Endothelial cell of umbilical vein (primary cell): Measurements from ENCODE around the gene CHN2. TPM values are rescaled to one million over a fixed set of nuclear protein-coding genes. Genes with fewer than 3 reads are reported as not detected.

Experiments
- BruUV-seq: library from RNA; stranded (reverse); fragments of 400-500 nt; replicated peaks from 2 replicates; lab custom pipeline; 2021; lab: Mats Ljungman, UMichigan
- CTCF ChIA-PET: fragments of 300-600, 350-600 bp; sonication (Branson Sonifier 250); formaldehyde crosslinking; loops from one replicate; lab custom pipeline; 2021; ENCODE audit warnings: antibody characterized with exemption, inconsistent platforms; lab: Charles Lee
- POLR2A ChIA-PET: fragments of 300-600, 350-600 bp; sonication (Branson Sonifier 250); formaldehyde crosslinking; loops from one replicate; lab custom pipeline; 2021; ENCODE audit warnings: antibody characterized with exemption, inconsistent platforms; lab: Charles Lee
- DNase-seq: peaks from one replicate; pipeline ENCODE4 v3.0.0-alpha.2; 2011; ENCODE audit warnings: low read depth, low spot score
- FAIRE-seq: peaks from 2 replicates; lab custom pipeline; 2011; peaks lifted over from hg19 to GRCh38; lab: Jason Lieb, UNC
- H2AFZ ChIP-seq: 2 replicates; pipeline ENCODE4 v1.6.0; 2012; ENCODE audit warnings: low read depth, low read length, control low read depth, inconsistent platforms
- H3K27ac ChIP-seq: 2 replicates; pipeline ENCODE4 v1.5.1; 2011; ENCODE audit warnings: low read depth, mild to moderate bottlenecking, control low read depth, low read length, moderate library complexity; ENCODE audit not compliant: insufficient read depth
- H3K27me3 ChIP-seq, 2 experiments: 2 replicates each; pipeline versions ENCODE4 v1.6.0 to v1.6.1; 2011; ENCODE audit warnings: low read length in 2 of 2, mixed read lengths in 1 of 2; ENCODE audit not compliant: control insufficient read depth in 2 of 2, insufficient read depth in 2 of 2
- H3K36me3 ChIP-seq, 2 experiments: 2 replicates in 1 of 2; 3 replicates in 1 of 2; pipeline ENCODE4 v1.5.1; 2011; ENCODE audit warnings: low read length in 2 of 2, mild to moderate bottlenecking in 1 of 2, moderate library complexity in 1 of 2; ENCODE audit not compliant: control insufficient read depth in 2 of 2, insufficient read depth in 2 of 2; ENCODE audit errors: extremely low read depth in 1 of 2
- H3K4me1 ChIP-seq: 3 replicates; pipeline ENCODE4 v1.5.1; 2011; ENCODE audit warnings: mild to moderate bottlenecking, low read length; ENCODE audit not compliant: control insufficient read depth, insufficient read depth; ENCODE audit errors: extremely low read depth
- H3K4me2 ChIP-seq: 2 replicates; pipeline ENCODE4 v1.6.1; 2011; ENCODE audit warnings: low read length, control low read depth, mixed read lengths; ENCODE audit not compliant: insufficient read depth
- H3K4me3 ChIP-seq, 3 experiments: fragments of 200-600 bp in 1 of 3; sonication (generic), shearing (Covaris generic) in 1 of 3; replicated peaks in 1 of 3; 2 replicates each; pipeline ENCODE4 v1.5.1; 2011 to 2016; ENCODE audit warnings: control low read depth in 3 of 3, low read length in 3 of 3, mild to moderate bottlenecking in 2 of 3, inconsistent platforms in 1 of 3, low read depth in 1 of 3, moderate library complexity in 1 of 3; ENCODE audit not compliant: insufficient read depth in 1 of 3
- H3K79me2 ChIP-seq: 2 replicates; pipeline ENCODE4 v1.6.0; 2012; ENCODE audit warnings: low read length, inconsistent platforms; ENCODE audit not compliant: control insufficient read depth, insufficient read depth
- H3K9ac ChIP-seq: replicated peaks from 2 replicates; pipeline ENCODE3; 2011; ENCODE audit warnings: low read length, control low read depth; ENCODE audit not compliant: insufficient read depth; ENCODE audit errors: extremely low read depth
- H3K9me1 ChIP-seq: replicated peaks from 3 replicates; pipeline ENCODE4 v1.6.0; 2011; ENCODE audit warnings: mild to moderate bottlenecking, low read length; ENCODE audit not compliant: control insufficient read depth, insufficient read depth; ENCODE audit errors: extremely low read depth
- H3K9me3 ChIP-seq: replicated peaks from 2 replicates; pipeline ENCODE4 v1.5.1; 2012; ENCODE audit warnings: low read length, inconsistent platforms; ENCODE audit not compliant: control insufficient read depth, insufficient read depth
- H4K20me1 ChIP-seq: replicated peaks from 2 replicates; pipeline ENCODE3; 2011; ENCODE audit warnings: mild to moderate bottlenecking, low read length; ENCODE audit not compliant: control insufficient read depth, insufficient read depth; ENCODE audit errors: extremely low read depth
- EZH2 ChIP-seq: IDR thresholded peaks from 2 replicates; pipeline ENCODE4 v1.6.1; 2012; ENCODE audit warnings: borderline replicate concordance, low read depth, mild to moderate bottlenecking, moderate library complexity, low read length, inconsistent platforms; ENCODE audit not compliant: severe bottlenecking
- FOS ChIP-seq: IDR thresholded peaks from 2 replicates; pipeline ENCODE4 v1.6.1; 2011; ENCODE audit warnings: mild to moderate bottlenecking, low read length, moderate library complexity, borderline replicate concordance; ENCODE audit not compliant: insufficient read depth
- GATA2 ChIP-seq: IDR thresholded peaks from 2 replicates; pipeline ENCODE4 v1.7.0; 2011; ENCODE audit warnings: low read depth, mild to moderate bottlenecking, moderate library complexity, mixed read lengths, low read length; ENCODE audit not compliant: insufficient read length, insufficient read depth
- JUN ChIP-seq: IDR thresholded peaks from 2 replicates; pipeline ENCODE4 v1.6.1; 2011; ENCODE audit warnings: borderline replicate concordance, low read depth; ENCODE audit not compliant: insufficient read length, insufficient read depth
- MYC ChIP-seq: IDR thresholded peaks from one replicate; pipeline ENCODE4 v1.6.1; 2011; ENCODE audit warnings: mild to moderate bottlenecking, low read depth, low read length
- POLR2A ChIP-seq: IDR thresholded peaks from 2 replicates; pipeline ENCODE4 v1.6.1; 2012; ENCODE audit warnings: low read depth, mild to moderate bottlenecking, control low read depth, low read length
- POLR2AphosphoS5 ChIP-seq: IDR thresholded peaks from 2 replicates; pipeline ENCODE4 v1.6.1; 2012; ENCODE audit warnings: low read depth, mild to moderate bottlenecking, control low read depth, low read length, moderate library complexity; ENCODE audit not compliant: insufficient read depth
- dilution Hi-C: fragments of 300-500 bp; cut with MboI; formaldehyde crosslinking; loops from one replicate; pipeline ENCODE4 v1.15.0; 2019; ENCODE audit warnings: low sequenced_read_pairs; ENCODE audit not compliant: extremely low pct_ligation_motif_present
- intact Hi-C: fragments of 100-400 bp; cut with micrococcal nuclease; formaldehyde crosslinking; loops from one replicate; pipeline ENCODE4 v1.10.0; 2022
- polyA plus RNA-seq, 4 experiments: library from polyadenylated mRNA; depleted of rRNA in 3 of 4; stranded (reverse) in 3 of 4; unstranded in 1 of 4; fragments of >200 nt; gene quantifications; 2 replicates each; pipeline versions ENCODE4 v1.2.1 to v1.2.3, GENCODE V29; 2011 to 2012; ENCODE audit warnings: missing spikeins in 1 of 4
- total RNA-seq: library from RNA; stranded (reverse); gene quantifications from 2 replicates; pipeline ENCODE4 v1.2.3, GENCODE V29; 2021
- TF ChIP-seq, protein P1 (sequence below), 2 donors: IDR thresholded peaks; 1 replicate in 1 of 2; 2 replicates in 1 of 2; pipeline ENCODE4 v1.5.1; 2011; ENCODE audit warnings: low read length in 2 of 2, mild to moderate bottlenecking in 2 of 2, moderate library complexity in 2 of 2, control low read depth in 1 of 2, inconsistent platforms in 1 of 2, low read depth in 1 of 2; ENCODE audit not compliant: insufficient read depth in 1 of 2; ENCODE audit errors: extremely low read depth in 1 of 2
- TF ChIP-seq, protein P2 (sequence below): IDR thresholded peaks from 2 replicates; pipeline ENCODE4 v1.6.1; 2011; ENCODE audit not compliant: insufficient read depth, insufficient read length

CHN2 gene
- total and polyA plus RNA-seq, 2 donors (not counting 3 experiments of a cell fraction or from before 2014, with no cell fraction given): 1.4 to 5.0 TPM

GRCh38 chr7:29208410-29209250 is 14.1 kb downstream of the CHN2 start:
- POLR2A ChIA-PET: no interaction called here
- no peak for FAIRE-seq
- no peak for DNase-seq
- intact Hi-C loops: no loop called here
- TF ChIP-seq POLR2A: no peak
- TF ChIP-seq, protein P1, sequence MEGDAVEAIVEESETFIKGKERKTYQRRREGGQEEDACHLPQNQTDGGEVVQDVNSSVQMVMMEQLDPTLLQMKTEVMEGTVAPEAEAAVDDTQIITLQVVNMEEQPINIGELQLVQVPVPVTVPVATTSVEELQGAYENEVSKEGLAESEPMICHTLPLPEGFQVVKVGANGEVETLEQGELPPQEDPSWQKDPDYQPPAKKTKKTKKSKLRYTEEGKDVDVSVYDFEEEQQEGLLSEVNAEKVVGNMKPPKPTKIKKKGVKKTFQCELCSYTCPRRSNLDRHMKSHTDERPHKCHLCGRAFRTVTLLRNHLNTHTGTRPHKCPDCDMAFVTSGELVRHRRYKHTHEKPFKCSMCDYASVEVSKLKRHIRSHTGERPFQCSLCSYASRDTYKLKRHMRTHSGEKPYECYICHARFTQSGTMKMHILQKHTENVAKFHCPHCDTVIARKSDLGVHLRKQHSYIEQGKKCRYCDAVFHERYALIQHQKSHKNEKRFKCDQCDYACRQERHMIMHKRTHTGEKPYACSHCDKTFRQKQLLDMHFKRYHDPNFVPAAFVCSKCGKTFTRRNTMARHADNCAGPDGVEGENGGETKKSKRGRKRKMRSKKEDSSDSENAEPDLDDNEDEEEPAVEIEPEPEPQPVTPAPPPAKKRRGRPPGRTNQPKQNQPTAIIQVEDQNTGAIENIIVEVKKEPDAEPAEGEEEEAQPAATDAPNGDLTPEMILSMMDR (IDR thresholded peaks at IDR 0.05; ENCODE audit: extremely low read depth in 1 of 2, insufficient read depth in 1 of 2, low read depth in 1 of 2, low read length in 2 of 2): no peak
- no peak for TF ChIP-seq GATA2
- no peak for TF ChIP-seq POLR2AphosphoS5
- TF ChIP-seq, protein P2, sequence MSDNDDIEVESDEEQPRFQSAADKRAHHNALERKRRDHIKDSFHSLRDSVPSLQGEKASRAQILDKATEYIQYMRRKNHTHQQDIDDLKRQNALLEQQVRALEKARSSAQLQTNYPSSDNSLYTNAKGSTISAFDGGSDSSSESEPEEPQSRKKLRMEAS: no peak
- TF ChIP-seq JUN: no peak
- no peak for TF ChIP-seq MYC
- TF ChIP-seq FOS: no peak
- no peak for TF ChIP-seq EZH2
- H3K9me3 ChIP-seq: no peaks in the 10 kb centered on the region
- BruUV-seq: no TSS peak
- no peaks in the 10 kb centered on the region for H3K9me1 ChIP-seq
- H3K4me3 ChIP-seq: no peak overlapping the region
- peaks cover 5% of the 10 kb centered on the region for H3K4me1 ChIP-seq
- no peaks in the 10 kb centered on the region for H3K36me3 ChIP-seq
- no peaks in the 10 kb centered on the region for H4K20me1 ChIP-seq
- dilution Hi-C loops: no loop called here
- no peak overlapping the region for H3K27ac ChIP-seq
- H3K27me3 ChIP-seq: peaks cover 0 to 3% of the 10 kb centered on the region in 2 experiments
- no peak overlapping the region for H3K9ac ChIP-seq
- no peak overlapping the region for H3K4me2 ChIP-seq
- H3K79me2 ChIP-seq: no peaks in the 10 kb centered on the region
- no peak overlapping the region for H2AFZ ChIP-seq
- CTCF ChIA-PET: interaction anchor here (0.9 kb wide), 1 partner anchor 18 kb away, joined by 3 read pairs; no protein-coding TSS in a partner anchor
